Fibroblast of mammary gland (primary cell): Measurements from ENCODE around the gene TMEM237.
A peak's percentile ranks its signal among the peaks of the same experiment; 100 is the strongest.

Experiments used
- DNase-seq: peaks from one replicate; pipeline ENCODE4 v3.0.0-alpha.2; 2010; ENCODE audit warnings: low read depth
- H3K4me3 ChIP-seq: 2 replicates; pipeline ENCODE4 v1.5.1; 2011; ENCODE audit warnings: low read depth, mild to moderate bottlenecking, low read length, moderate library complexity; ENCODE audit not compliant: control insufficient read depth
- TF ChIP-seq, protein P1 (sequence below): conservative IDR thresholded peaks from 2 replicates; pipeline ENCODE4 v1.5.1; 2011; ENCODE audit warnings: low read depth, low read length, inconsistent platforms; ENCODE audit not compliant: control insufficient read depth, insufficient read depth

Gene TMEM237

DNA sequence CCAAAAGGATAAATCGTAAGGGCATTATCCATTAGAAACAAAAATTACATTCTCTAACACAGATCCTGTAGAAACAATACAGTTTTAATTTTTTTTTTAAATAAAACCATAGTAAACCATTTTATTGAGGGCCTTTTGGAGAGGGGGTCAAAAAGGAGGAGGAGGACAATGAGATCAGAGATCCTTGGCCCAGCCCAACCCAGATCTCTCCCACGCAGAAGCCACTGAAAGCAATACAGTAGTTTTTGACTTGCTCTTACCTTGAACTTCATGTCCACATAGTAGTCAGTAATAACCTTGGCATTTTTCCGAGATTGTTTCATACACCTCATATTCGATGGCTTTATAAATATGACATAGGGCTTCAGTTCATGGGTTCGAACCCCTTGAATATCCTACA is 4.1 kb upstream of the TMEM237 start:
- H3K4me3 ChIP-seq: no peak overlapping the region
- no peak for DNase-seq
- TF ChIP-seq, protein P1, sequence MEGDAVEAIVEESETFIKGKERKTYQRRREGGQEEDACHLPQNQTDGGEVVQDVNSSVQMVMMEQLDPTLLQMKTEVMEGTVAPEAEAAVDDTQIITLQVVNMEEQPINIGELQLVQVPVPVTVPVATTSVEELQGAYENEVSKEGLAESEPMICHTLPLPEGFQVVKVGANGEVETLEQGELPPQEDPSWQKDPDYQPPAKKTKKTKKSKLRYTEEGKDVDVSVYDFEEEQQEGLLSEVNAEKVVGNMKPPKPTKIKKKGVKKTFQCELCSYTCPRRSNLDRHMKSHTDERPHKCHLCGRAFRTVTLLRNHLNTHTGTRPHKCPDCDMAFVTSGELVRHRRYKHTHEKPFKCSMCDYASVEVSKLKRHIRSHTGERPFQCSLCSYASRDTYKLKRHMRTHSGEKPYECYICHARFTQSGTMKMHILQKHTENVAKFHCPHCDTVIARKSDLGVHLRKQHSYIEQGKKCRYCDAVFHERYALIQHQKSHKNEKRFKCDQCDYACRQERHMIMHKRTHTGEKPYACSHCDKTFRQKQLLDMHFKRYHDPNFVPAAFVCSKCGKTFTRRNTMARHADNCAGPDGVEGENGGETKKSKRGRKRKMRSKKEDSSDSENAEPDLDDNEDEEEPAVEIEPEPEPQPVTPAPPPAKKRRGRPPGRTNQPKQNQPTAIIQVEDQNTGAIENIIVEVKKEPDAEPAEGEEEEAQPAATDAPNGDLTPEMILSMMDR: no peak

GRCh38 chr2:201644001-201644400 is 698 bp upstream of the TMEM237 start:
- peak; percentile 51 for DNase-seq
- TF ChIP-seq, protein P1: no peak
- peak overlapping the region; percentile 92 for H3K4me3 ChIP-seq

GRCh38 chr2:201642579-201643215 is 606 bp downstream of the TMEM237 start:
- peak; percentile 70 for DNase-seq
- peak overlapping the region; percentile 92 for H3K4me3 ChIP-seq
- TF ChIP-seq, protein P1: no peak

- TF ChIP-seq, protein P1: no peak
- no peak for DNase-seq
- peak overlapping the region; percentile 92 for H3K4me3 ChIP-seq
These were observed 1.2 kb downstream of the TMEM237 start for GRCh38 chr2:201642086-201642578.

DNA sequence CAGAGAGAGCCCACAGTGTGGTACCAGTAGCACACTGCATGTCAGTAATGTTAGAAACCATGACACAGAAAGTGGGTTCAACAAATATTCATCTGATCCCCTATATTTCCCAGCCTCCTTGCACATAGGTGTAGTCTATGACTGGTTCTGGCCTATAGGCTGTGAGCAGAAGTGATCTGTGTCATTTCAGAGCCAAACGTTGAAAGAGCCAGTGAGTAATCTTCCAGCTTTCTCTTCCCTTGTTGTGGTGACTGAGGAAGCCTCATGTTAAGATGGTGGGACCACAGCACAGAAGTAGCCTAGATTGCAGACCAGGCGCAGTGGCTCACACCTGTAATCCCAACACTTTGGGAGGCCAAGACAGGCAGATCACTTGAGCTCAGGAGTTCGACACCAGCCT is 4.1 kb downstream of the TMEM237 start:
- TF ChIP-seq, protein P1: no peak
- no peak overlapping the region for H3K4me3 ChIP-seq
- DNase-seq: no peak

DNA sequence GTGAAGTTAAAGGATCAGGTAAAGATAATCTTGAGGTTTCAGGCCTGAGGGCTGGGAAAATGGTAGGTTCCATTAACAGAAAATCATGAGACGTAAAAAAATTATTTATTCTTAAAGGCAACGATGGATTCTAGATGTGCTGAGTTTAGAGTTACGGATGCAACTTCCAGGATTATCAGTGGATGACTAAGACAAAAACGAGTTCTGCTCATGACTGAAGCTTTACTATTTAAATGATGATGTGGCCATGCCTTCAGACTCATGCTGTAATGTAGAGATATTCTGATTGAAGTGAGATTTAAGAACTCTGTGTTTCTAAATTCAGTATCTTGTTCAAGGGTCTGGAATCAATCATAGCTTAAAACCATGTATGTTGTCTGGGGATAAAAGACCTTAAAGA is 5.0 kb downstream of the TMEM237 start:
- H3K4me3 ChIP-seq: no peak overlapping the region
- TF ChIP-seq, protein P1: no peak
- DNase-seq: no peak
